IPS-15b (cell line): ENCODE data around the gene TMEM100.
A peak's percentile ranks its signal among the peaks of the same experiment; 100 is the strongest.

Source experiments
- H3K27me3 ChIP-seq: one replicate; pipeline ENCODE4 v1.6.1; 2013; ENCODE audit warnings: low read length; ENCODE audit not compliant: control insufficient read depth, insufficient read depth
- H3K36me3 ChIP-seq: one replicate; pipeline ENCODE4 v1.6.1; 2013; ENCODE audit warnings: low read length; ENCODE audit not compliant: control insufficient read depth, insufficient read depth
- H3K4me1 ChIP-seq: one replicate; pipeline ENCODE4 v1.6.1; 2013; ENCODE audit warnings: mild to moderate bottlenecking, low read length; ENCODE audit not compliant: control insufficient read depth, insufficient read depth
- H3K4me3 ChIP-seq: one replicate; pipeline ENCODE4 v1.5.1; 2013; ENCODE audit warnings: low read depth, low read length
- H3K9ac ChIP-seq: one replicate; pipeline ENCODE4 v1.6.1; 2013; ENCODE audit warnings: low read depth, mild to moderate bottlenecking, low read length
- H3K9me3 ChIP-seq: one replicate; pipeline ENCODE4 v1.6.1; 2013; ENCODE audit warnings: mild to moderate bottlenecking, low read length; ENCODE audit not compliant: control insufficient read depth, insufficient read depth

The TMEM100 gene

DNA sequence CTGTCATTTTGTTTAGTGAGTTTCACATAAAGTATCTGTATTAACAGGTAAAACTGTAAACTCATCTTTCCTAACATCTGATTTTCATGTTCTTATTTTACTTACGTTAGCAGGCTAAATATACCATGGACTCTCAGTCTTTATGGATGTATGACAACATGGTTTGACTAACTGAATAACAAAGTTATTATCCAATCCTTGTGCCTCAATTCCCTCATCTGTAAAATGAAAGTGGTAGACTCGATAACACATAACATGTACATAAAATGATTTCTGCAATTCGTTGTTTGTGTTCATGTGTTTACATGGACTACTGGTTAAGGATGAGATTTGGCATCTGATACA lies 18.7 kb upstream of the TMEM100 start:
- H3K27me3 ChIP-seq = no peaks in the 10 kb centered on the region
- no peak overlapping the region for H3K9ac ChIP-seq
- no peaks in the 10 kb centered on the region for H3K4me1 ChIP-seq
- no peaks in the 10 kb centered on the region for H3K36me3 ChIP-seq
- no peak overlapping the region for H3K4me3 ChIP-seq
- H3K9me3 ChIP-seq = no peaks in the 10 kb centered on the region

DNA sequence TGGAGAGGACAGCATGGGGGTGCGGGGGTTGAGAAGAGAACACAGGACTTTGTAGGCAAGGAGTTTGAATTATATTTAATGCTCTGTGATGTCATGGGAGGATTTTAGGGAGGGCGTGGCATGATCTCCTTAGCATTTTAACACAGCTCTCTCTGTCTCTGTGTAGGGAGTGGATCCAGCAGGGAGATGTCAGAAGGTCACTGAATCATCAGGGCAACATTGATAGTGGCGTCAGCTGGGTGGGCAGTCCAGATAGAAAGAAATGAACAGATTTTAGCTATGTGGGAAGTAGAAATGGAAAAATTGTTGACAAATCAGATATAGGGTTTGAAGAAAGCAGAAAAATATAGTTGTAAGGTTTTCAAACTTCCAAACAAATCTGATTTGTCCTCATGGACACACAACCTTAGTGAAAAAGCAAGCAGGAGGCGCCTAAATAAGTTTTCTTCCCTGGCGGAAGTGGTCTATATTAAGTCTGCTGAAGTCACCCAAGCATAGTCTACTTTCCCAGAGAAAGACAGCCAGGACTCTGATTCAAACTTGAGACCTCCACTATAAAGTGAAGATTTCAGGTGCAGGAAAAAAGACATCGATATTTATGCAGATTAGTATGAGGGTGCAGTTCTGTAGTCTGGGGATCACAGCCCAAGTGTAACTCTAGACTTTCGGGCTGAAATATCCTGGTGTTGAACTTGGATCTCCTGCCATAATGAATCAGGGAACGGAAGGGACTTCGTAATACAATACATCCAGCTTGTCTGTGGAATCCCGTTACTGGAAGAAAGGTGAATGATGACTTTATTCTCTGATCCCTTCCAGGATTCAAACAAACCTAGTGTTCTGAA lies 18.1 kb upstream of the TMEM100 start:
- H3K9me3 ChIP-seq = no peaks in the 10 kb centered on the region
- H3K36me3 ChIP-seq = no peaks in the 10 kb centered on the region
- H3K9ac ChIP-seq = no peak overlapping the region
- H3K4me3 ChIP-seq = no peak overlapping the region
- H3K4me1 ChIP-seq = no peaks in the 10 kb centered on the region
- no peaks in the 10 kb centered on the region for H3K27me3 ChIP-seq

DNA sequence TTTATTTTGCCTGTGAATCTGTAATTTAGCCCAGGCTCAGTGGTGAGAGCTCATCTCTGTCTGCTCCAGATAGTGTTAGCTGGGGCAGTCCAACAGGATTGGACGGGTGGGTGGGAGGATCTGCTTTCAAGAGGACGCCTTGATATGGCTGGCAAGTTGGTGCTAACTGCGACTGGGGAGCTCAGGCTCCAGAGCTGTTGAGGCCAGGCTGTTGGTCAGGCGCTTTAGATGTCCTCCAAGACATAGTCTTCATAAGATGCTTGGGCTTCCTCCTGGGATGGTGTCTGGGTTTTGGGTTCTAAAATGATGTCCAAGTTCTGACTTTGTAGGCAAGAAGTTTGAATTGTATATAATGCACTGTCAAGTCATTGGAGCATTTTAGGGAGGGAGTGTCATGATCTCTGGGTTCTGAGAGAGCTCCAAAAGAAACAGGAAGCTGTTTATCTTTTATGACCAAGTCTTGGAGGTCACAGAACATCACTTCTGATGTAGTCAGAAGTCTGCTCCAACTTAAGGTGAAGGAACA lies 15.4 kb upstream of the TMEM100 start:
- Histone ChIP-seq H3K9me3 (no peaks in the 10 kb centered on the region), H3K36me3 (no peaks in the 10 kb centered on the region), H3K4me3 (no peak overlapping the region), H3K9ac (no peak overlapping the region), H3K4me1 (peaks cover 3% of the 10 kb centered on the region), H3K27me3 (no peaks in the 10 kb centered on the region)

DNA sequence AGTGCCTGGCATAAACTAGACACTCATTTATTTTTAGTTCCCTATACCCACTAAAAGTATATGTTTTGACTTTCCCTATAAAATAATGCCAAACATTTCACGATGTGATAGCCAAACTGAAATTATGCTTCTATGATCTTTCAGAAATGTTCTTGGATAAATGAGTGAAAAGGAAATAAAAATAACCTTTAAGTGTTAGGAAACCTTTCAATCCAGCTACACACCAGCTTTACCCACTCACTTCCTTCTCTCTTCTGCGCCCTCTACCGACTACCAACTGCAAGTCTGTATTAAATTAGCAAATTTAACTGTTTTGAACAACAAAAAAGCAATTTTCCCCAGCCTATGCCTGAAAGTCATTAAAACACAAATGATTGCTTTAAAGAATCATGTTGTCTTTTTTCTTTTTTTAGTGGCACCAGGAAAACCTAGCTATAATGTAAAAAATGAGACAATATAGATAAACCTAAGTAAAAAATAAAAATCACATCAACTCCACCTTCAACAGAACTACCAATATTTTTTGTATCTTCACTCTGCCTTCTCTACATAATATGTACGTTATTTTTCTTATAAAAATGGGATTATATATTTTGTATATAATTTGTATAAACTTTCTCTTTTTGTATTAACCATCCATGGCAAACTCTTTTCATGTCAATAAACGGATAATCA lies 13.2 kb upstream of the TMEM100 start:
- Histone ChIP-seq H3K9me3 (no peaks in the 10 kb centered on the region), H3K4me3 (no peak overlapping the region), H3K36me3 (no peaks in the 10 kb centered on the region), H3K4me1 (peaks cover 15% of the 10 kb centered on the region), H3K9ac (no peak overlapping the region), H3K27me3 (no peaks in the 10 kb centered on the region)

DNA sequence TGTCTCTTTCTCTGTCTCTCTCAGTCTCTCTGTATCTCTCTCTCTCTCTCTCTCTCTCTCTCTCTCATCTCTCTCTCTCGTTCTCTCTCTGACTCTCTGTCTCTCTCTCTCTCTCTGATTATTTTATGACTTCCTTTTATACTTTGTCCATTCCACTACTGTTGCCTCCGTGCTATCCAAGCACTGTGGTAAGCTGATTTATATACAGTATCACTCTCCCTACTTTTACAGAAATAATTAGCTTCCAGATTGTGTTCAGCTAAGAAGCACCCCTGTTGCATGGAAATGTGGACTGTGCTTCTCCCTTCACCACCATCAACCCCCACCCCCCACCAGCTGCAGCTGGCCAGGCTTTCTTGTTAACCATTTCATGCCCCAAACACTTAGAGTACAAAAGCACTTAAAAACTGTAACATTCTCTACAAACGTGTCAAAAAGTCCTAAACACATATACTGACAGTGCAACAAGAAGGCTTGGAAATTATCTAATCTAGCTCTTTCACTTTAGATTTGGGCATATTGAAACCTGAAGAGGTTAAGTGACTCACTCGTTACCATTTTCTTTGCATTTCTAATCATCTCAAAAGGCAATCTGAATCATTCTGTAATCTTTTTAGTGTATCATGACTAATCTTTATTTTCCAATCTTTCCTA lies 11.6 kb upstream of the TMEM100 start:
- no peaks in the 10 kb centered on the region for H3K9me3 ChIP-seq
- no peak overlapping the region for H3K9ac ChIP-seq
- H3K4me3 ChIP-seq = no peak overlapping the region
- H3K27me3 ChIP-seq = no peaks in the 10 kb centered on the region
- peaks cover 15% of the 10 kb centered on the region for H3K4me1 ChIP-seq
- no peaks in the 10 kb centered on the region for H3K36me3 ChIP-seq

DNA sequence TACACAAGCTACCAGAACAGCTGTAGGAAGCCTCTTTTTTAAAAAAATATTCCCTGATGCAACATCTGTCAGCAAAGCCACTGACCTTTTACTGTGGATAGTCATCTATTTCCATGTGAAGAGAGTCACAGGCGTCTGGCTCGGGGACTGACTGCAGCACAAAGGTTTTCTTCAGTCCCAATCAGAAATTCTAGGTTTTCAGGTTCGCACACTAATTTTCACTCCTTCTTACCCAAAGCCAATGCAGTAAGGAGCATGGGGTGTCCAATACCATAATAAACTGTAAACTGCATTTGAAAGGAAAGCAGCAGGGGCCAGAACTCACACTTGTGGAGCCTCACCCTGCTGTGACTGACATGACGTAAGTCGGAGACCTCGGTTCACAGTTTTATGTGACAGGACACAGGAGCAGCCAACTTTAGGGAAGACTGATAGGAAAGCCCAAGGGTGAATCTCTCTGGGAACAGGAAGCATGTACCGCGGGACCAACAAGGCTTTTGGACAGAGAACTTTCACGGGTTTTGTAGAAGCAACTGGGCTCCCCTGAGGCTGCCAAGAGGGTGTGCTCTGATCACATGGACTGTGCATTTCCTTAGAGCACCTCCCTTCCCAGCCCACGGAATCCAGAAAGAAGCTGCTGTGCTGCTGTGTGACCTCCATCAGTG lies 9.1 kb upstream of the TMEM100 start:
- no peaks in the 10 kb centered on the region for H3K9me3 ChIP-seq
- peaks cover 15% of the 10 kb centered on the region for H3K4me1 ChIP-seq
- H3K4me3 ChIP-seq = peak overlapping the region; percentile 8
- no peaks in the 10 kb centered on the region for H3K36me3 ChIP-seq
- H3K27me3 ChIP-seq = no peaks in the 10 kb centered on the region
- no peak overlapping the region for H3K9ac ChIP-seq

DNA sequence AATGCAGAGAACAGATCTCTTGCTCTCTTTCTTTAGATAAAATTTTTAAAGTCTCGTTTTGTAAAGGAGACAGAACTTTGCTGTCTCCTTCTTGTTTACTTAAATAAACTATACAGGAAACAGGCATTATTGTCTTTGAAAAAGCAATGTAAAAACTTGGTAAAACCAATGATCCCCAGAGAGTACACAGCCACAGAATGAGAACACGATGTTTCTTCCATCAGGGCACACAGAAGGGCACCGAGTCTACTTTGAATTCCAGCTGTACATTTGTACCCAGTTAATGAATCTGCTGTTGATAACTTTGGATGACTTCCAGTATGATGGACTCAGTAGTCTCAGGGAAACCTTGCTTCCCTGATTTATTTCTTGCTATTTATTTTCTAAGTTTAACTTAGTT lies 8.1 kb upstream of the TMEM100 start:
- H3K4me1 ChIP-seq = peaks cover 15% of the 10 kb centered on the region
- H3K9ac ChIP-seq = no peak overlapping the region
- no peak overlapping the region for H3K4me3 ChIP-seq

DNA sequence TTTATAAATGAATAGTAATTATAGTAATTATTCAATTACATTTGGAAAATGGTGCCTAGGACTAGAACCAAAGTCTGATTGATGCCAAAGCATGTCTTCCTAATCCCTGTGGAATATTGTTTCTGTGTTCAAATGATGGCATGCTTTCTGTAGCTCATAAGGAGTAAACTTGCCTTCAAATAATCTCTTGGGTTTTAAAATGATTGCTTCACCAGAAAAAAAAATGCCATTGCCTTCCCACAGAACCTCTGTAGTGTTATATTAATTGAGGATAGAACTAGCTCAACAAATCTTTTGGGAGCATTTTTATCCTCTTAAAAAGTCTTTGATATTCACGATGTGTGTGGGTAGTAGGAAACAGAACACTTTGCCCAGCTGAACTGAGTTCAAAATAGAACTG lies 7.7 kb upstream of the TMEM100 start:
- H3K27me3 ChIP-seq = no peaks in the 10 kb centered on the region
- H3K4me3 ChIP-seq = no peak overlapping the region
- no peak overlapping the region for H3K9ac ChIP-seq
- no peaks in the 10 kb centered on the region for H3K9me3 ChIP-seq
- H3K36me3 ChIP-seq = no peaks in the 10 kb centered on the region
- peaks cover 15% of the 10 kb centered on the region for H3K4me1 ChIP-seq

More for the DNA sequence above, 8.1 kb upstream of the TMEM100 start:
- H3K27me3 ChIP-seq = no peaks in the 10 kb centered on the region
- H3K9me3 ChIP-seq = no peaks in the 10 kb centered on the region
- H3K36me3 ChIP-seq = no peaks in the 10 kb centered on the region

DNA sequence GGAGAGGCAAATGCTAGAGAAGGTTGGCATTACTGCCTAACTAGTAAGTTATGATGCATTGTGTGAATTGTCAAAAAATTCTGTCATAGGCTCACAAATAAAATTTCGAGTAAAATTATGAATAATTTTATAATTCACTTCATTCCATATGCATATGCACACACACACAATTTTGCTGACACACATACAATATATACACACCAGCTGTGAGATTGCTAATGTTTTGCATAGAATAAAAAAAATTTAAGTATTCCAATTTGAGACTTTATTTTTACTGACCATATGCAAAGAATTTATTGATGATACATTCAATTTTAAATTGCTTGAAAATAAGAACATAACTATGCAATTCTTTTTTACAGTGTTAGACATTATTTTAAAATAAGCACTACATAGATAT lies 6.8 kb upstream of the TMEM100 start:
- Histone ChIP-seq H3K4me1 (peaks cover 16% of the 10 kb centered on the region), H3K9me3 (no peaks in the 10 kb centered on the region), H3K36me3 (no peaks in the 10 kb centered on the region), H3K4me3 (no peak overlapping the region), H3K27me3 (no peaks in the 10 kb centered on the region), H3K9ac (no peak overlapping the region)

DNA sequence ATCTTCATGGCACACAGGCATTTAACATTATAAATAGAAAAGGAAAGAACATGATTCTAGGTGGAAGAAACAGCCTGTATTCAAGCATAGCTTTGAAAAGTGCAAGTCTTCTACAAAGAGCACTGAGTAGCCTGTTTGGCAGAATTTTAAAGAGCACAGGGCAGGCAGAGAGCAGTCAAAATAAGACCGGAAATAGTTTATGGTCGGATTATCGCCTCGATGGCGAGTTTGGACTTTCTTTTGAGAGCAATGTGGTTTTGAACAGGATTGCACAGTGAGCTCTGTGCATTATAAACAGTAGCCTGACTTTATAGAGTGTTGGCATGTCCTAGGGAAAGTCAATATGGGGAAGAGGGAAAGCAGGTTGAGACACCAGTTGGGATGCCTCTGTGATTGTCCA lies 6.2 kb upstream of the TMEM100 start:
- H3K4me3 ChIP-seq = no peak overlapping the region
- H3K4me1 ChIP-seq = peaks cover 16% of the 10 kb centered on the region
- H3K9ac ChIP-seq = no peak overlapping the region
- no peaks in the 10 kb centered on the region for H3K9me3 ChIP-seq
- H3K36me3 ChIP-seq = no peaks in the 10 kb centered on the region
- H3K27me3 ChIP-seq = no peaks in the 10 kb centered on the region

DNA sequence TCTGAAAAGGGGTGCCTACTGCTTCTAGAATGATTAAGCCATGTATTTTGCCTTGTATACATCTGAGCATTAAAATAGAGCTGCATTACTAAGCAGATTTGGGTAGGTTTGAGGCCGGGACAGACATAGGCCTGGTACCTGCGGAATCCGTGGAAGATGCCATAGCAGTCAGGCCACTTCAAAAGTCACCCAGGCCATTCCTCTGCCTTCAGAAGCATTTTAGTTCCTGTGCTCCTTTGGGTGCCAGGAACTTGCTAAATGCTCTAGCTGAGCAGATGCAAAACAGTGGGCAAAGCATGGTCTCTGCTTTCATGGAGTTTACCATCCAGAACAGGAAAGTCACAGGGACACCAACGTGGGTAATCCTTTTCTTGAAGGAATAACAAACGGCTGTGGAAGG lies 5.7 kb upstream of the TMEM100 start:
- H3K27me3 ChIP-seq = no peaks in the 10 kb centered on the region
- H3K4me3 ChIP-seq = no peak overlapping the region
- no peaks in the 10 kb centered on the region for H3K36me3 ChIP-seq
- H3K9ac ChIP-seq = no peak overlapping the region
- H3K4me1 ChIP-seq = peaks cover 16% of the 10 kb centered on the region
- H3K9me3 ChIP-seq = no peaks in the 10 kb centered on the region
